OCI-LY7 (cell line): ENCODE data around the gene SORBS2. TPM values are rescaled to one million over a fixed set of nuclear protein-coding genes. Genes with fewer than 3 reads are reported as not detected.

Source experiments
- BruUV-seq: library from RNA; stranded (reverse); fragments of 400-500 nt; replicated peaks from 2 replicates; lab custom pipeline; 2021; lab: Mats Ljungman, UMichigan
- CTCF ChIA-PET: fragments of 300-600 bp; sonication (Branson Sonifier 250); formaldehyde crosslinking; loops from one replicate; lab custom pipeline; 2022; ENCODE audit warnings: antibody characterized with exemption; ENCODE audit not compliant: unreplicated experiment; lab: Charles Lee
- POLR2A ChIA-PET: fragments of 300-600 bp; sonication (Branson Sonifier 250); formaldehyde crosslinking; loops from one replicate; lab custom pipeline; 2022; ENCODE audit warnings: antibody characterized with exemption; lab: Charles Lee
- DNase-seq: peaks from one replicate; pipeline ENCODE4 v3.0.0-alpha.2; 2015; ENCODE audit warnings: low spot score
- H2AFZ ChIP-seq: fragments of 200-600 bp; sonication (generic), shearing (Covaris generic); 2 replicates; pipeline ENCODE4 v1.6.1; 2014; ENCODE audit warnings: mild to moderate bottlenecking, antibody characterized with exemption, low read length, moderate library complexity
- H3K27ac ChIP-seq: fragments of 200-600 bp; sonication (generic); 2 replicates; pipeline ENCODE4 v1.5.1; 2014; ENCODE audit warnings: mixed run types, low read depth, mild to moderate bottlenecking, moderate library complexity, low read length, inconsistent platforms; ENCODE audit not compliant: poor library complexity, severe bottlenecking
- H3K36me3 ChIP-seq: fragments of 200-600 bp; sonication (generic); 2 replicates; pipeline ENCODE4 v1.6.1; 2014; ENCODE audit warnings: mild to moderate bottlenecking, antibody characterized with exemption, low read length, moderate library complexity, mixed read lengths; ENCODE audit not compliant: insufficient read depth
- H3K4me1 ChIP-seq: fragments of 200-600 bp; sonication (generic); 2 replicates; pipeline ENCODE4 v1.5.1; 2014; ENCODE audit warnings: mild to moderate bottlenecking, low read length; ENCODE audit not compliant: insufficient read depth, poor library complexity, severe bottlenecking
- H3K4me2 ChIP-seq: fragments of 200-600 bp; sonication (generic); 2 replicates; pipeline ENCODE4 v1.6.1; 2014; ENCODE audit warnings: mild to moderate bottlenecking, low read length
- H3K4me3 ChIP-seq: fragments of 200-600 bp; sonication (generic); 2 replicates; pipeline ENCODE4 v1.5.1; 2014; ENCODE audit warnings: mild to moderate bottlenecking, low read depth, low read length; ENCODE audit not compliant: poor library complexity, severe bottlenecking
- H3K79me2 ChIP-seq: fragments of 200-600 bp; sonication (generic); 2 replicates; pipeline ENCODE4 v1.6.1; 2016; ENCODE audit warnings: low read depth, mild to moderate bottlenecking, low read length, moderate library complexity, mixed read lengths; ENCODE audit not compliant: insufficient read depth
- H3K9me2 ChIP-seq: fragments of 200-600 bp; sonication (generic); 2 replicates; pipeline ENCODE4 v1.6.1; 2016; ENCODE audit warnings: mild to moderate bottlenecking, low read length, mixed read lengths; ENCODE audit not compliant: insufficient read depth
- H3K9me3 ChIP-seq: fragments of 200-600 bp; sonication (generic); 2 replicates; pipeline ENCODE4 v1.6.1; 2014; ENCODE audit warnings: mild to moderate bottlenecking, mixed run types, low read length, mixed read lengths
- H4K20me1 ChIP-seq: fragments of 200-600 bp; sonication (generic); 2 replicates; pipeline ENCODE4 v1.6.1; 2014; ENCODE audit warnings: mild to moderate bottlenecking, antibody characterized with exemption, low read length, moderate library complexity, mixed read lengths; ENCODE audit not compliant: insufficient read depth
- EZH2phosphoT487 ChIP-seq: fragments of 200-600 bp; sonication (generic); IDR thresholded peaks from 2 replicates; pipeline ENCODE4 v1.6.1; 2018; ENCODE audit warnings: low read depth, borderline replicate concordance, mild to moderate bottlenecking, mixed run types, antibody characterized with exemption, low read length, moderate library complexity, mixed read lengths
- intact Hi-C: fragments of 100-400 bp; cut with micrococcal nuclease; formaldehyde crosslinking; loops from one replicate; pipeline ENCODE4 v1.10.0; 2022; ENCODE audit not compliant: unreplicated experiment
- total RNA-seq, 2 experiments: library from RNA; depleted of rRNA in 1 of 2; stranded (reverse); fragments of >200 nt in 1 of 2; shearing (Covaris generic) in 1 of 2; gene quantifications; 2 replicates each; pipeline ENCODE4 v1.2.3, GENCODE V29; 2014 to 2022
- TF ChIP-seq, protein P1 (sequence below): fragments of 200-600 bp; sonication (generic); conservative IDR thresholded peaks from 2 replicates; pipeline ENCODE4 v1.5.1; 2014; ENCODE audit warnings: mild to moderate bottlenecking, antibody characterized with exemption, low read length, moderate library complexity, mixed read lengths

Gene SORBS2
- total RNA-seq, 2 experiments from 2014 or later: 33.2 to 43.5 TPM

GRCh38 chr4:185775792-185776555, 36.0 kb downstream of the SORBS2 start:
- Histone ChIP-seq H3K36me3 (peaks cover 17% of the 10 kb centered on the region), H2AFZ (no peak overlapping the region), H3K4me3 (no peak overlapping the region), H3K27ac (no peak overlapping the region), H4K20me1 (no peaks in the 10 kb centered on the region), H3K9me3 (no peaks in the 10 kb centered on the region), H3K4me2 (peak overlapping the region; percentile 10; the same call in 1 of the 2 replicates), H3K4me1 (no peaks in the 10 kb centered on the region), H3K79me2 (no peaks in the 10 kb centered on the region), H3K9me2 (no peaks in the 10 kb centered on the region)
- CTCF ChIA-PET: interaction anchor here (0.5 kb wide), 1 partner anchor 1235 kb away, joined by 3 read pairs; no protein-coding TSS in a partner anchor
- intact Hi-C loops: no loop called here
- POLR2A ChIA-PET: no interaction called here
- no TSS peak for BruUV-seq
- TF ChIP-seq, protein P1, sequence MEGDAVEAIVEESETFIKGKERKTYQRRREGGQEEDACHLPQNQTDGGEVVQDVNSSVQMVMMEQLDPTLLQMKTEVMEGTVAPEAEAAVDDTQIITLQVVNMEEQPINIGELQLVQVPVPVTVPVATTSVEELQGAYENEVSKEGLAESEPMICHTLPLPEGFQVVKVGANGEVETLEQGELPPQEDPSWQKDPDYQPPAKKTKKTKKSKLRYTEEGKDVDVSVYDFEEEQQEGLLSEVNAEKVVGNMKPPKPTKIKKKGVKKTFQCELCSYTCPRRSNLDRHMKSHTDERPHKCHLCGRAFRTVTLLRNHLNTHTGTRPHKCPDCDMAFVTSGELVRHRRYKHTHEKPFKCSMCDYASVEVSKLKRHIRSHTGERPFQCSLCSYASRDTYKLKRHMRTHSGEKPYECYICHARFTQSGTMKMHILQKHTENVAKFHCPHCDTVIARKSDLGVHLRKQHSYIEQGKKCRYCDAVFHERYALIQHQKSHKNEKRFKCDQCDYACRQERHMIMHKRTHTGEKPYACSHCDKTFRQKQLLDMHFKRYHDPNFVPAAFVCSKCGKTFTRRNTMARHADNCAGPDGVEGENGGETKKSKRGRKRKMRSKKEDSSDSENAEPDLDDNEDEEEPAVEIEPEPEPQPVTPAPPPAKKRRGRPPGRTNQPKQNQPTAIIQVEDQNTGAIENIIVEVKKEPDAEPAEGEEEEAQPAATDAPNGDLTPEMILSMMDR: no peak
- no peak for TF ChIP-seq EZH2phosphoT487
- no peak for DNase-seq

DNA sequence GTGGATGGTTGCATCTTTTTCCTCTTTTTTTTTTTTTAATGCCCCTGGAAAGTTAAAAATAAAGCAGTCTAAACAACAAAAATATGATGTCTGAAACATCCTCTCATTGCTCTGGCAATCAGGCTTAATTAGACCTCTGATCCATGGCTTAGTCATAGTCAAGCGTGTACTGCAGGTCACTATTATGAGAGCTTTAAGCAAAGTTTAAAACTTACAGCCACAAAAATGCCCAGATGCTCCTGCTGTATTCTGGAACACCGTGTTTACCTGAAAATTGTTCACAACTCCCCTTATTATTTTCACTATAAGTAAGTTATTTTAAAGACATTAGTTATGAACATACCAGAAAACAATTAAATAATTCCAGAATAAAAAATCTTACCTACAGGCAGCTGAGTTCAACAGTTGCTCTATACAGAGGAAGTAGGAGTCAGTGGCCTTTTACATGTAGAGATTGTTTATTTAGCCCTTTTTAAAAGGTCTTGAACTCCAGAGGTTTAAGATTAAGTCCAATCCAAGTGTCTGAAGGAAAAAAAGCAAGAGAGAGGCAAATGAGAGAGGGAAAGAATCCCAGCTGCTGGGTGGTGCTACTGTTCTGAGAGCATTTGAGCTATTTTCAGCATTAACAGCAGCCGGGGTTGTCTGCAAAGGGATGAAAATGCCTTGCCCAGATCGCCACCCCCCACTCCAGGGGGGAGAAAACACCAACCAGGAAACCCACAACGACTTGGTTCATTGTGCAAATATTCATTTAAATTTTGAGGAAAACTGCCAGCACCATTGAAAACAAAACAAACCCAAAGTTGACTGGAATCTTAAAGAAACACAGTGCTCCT, 36.9 kb downstream of the SORBS2 start:
- Histone ChIP-seq H3K4me1 (no peaks in the 10 kb centered on the region), H4K20me1 (no peaks in the 10 kb centered on the region), H3K79me2 (no peaks in the 10 kb centered on the region), H3K4me2 (peak overlapping the region; percentile 10; the same call in 1 of the 2 replicates), H3K4me3 (no peak overlapping the region), H3K36me3 (peaks cover 17% of the 10 kb centered on the region), H3K9me2 (no peaks in the 10 kb centered on the region), H2AFZ (no peak overlapping the region), H3K27ac (no peak overlapping the region), H3K9me3 (no peaks in the 10 kb centered on the region)
- POLR2A ChIA-PET: interaction anchor here (1.1 kb wide), 2 partner anchors 11 to 44 kb away, joined by 3 read pairs; no protein-coding TSS in a partner anchor
- intact Hi-C loops: no loop called here
- DNase-seq: no peak
- CTCF ChIA-PET: no interaction called here
- TF ChIP-seq, protein P1: no peak
- no peak for TF ChIP-seq EZH2phosphoT487
- BruUV-seq: no TSS peak
